GM18498 (cell line): ENCODE measurements around the gene CSGALNACT2.
"Not testable (repeated sequence)": the region's sequence is repeated elsewhere in the genome, so short reads cannot be mapped to it uniquely, and the experiment has no call there.

ENCODE experiments used
- ATAC-seq: cut with Tn5 transposase; IDR thresholded peaks from one replicate; pipeline ENCODE4 v1.9.1; 2021; ENCODE audit warnings: mild to moderate bottlenecking, moderate library complexity; ENCODE audit not compliant: unreplicated experiment

The CSGALNACT2 gene

GRCh38 chr10:43173120-43173519, 34.9 kb downstream of the CSGALNACT2 start:
- ATAC-seq, result no peak

DNA sequence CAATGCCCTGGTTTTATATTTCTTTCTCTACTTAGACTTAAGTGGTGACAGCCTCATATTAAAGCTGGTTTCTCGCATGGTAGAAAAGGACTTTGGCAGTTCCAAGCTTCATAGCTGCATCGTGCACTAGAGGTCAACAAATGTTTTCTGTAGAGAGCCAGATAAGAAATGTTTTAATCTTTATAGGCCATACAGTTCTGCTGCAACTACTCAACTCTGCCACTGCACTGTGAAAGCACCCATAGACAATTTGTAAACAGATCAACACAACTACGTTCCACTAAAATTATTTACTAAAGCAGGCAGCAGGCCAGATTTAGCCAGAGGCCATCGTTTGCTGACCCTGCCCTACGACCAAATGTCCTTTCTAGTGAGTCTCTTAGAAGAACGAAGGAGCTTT, 36.7 kb downstream of the CSGALNACT2 start:
- ATAC-seq, result no peak

DNA sequence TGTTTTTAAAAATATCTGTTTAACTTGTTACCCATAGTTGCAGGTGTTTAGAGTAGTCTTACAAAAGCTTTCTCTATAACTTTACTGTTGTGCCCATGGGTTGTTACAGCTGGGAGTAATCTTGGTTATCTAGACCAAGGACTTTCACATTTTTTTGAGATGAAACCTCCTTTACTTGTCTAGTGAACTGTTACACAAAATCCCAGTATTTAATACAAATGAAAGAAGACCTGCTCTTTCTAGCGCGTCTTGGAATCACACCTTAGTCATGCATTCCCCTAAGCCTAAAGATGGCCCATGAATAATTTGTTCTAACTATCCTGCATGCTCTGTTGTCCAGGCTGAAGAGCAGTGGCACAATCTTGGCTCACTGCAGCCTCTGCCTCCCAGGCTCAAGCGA, 38.0 kb downstream of the CSGALNACT2 start:
- ATAC-seq, result no peak

- ATAC-seq, result no peak
These were observed 39.4 kb downstream of the CSGALNACT2 start for GRCh38 chr10:43177595-43177994.

- ATAC-seq, result no peak
These were observed 42.9 kb downstream of the CSGALNACT2 start for GRCh38 chr10:43181146-43181545.

GRCh38 chr10:43183764-43184163, 45.5 kb downstream of the CSGALNACT2 start:
- not testable (repeated sequence) for ATAC-seq

- no peak for ATAC-seq
These were observed 47.9 kb downstream of the CSGALNACT2 start for GRCh38 chr10:43186150-43186549.

DNA sequence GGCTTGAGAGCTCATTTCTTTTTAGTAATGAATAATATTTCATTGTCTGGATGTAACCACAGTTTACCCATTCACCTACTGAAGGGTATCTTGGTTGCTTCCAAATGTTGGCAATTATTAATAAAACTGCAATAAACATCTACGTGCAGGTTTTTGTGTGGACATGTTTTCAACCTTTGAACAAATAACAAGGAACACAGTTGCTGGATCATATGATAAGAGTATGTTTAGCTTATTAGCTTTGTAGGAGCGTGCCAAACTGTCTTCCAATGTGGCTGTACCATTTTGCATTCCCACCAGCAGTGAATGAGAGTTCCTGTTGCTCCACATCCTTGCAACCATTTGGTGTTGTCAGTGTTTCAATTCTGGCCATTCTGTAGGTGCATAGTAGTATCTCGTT, 49.0 kb downstream of the CSGALNACT2 start:
- ATAC-seq, result no peak

DNA sequence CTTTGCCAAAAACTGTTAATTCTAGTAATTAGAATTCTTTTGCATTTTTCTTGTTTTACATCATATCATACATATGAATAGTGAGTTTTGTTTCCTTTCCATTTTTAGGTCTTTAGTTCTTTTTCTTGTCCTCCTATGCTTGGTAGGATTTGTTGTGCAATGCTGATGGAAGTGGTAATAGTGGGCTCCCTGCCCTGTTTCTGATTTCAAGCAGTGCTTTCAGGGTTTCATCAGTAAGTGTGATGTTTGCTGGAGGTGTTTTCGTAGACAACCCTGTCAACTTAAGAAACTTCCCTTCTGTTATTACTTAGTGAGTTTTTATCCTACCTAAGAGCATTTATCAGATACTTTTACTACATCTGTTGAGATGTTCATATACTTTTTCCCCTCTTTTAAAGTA, 50.5 kb downstream of the CSGALNACT2 start:
- no peak for ATAC-seq

GRCh38 chr10:43190289-43190688, 52.0 kb downstream of the CSGALNACT2 start:
- ATAC-seq, result no peak

GRCh38 chr10:43190775-43191174, 52.5 kb downstream of the CSGALNACT2 start:
- no peak for ATAC-seq

- no peak for ATAC-seq
These were observed 54.6 kb downstream of the CSGALNACT2 start for GRCh38 chr10:43192884-43193283.

DNA sequence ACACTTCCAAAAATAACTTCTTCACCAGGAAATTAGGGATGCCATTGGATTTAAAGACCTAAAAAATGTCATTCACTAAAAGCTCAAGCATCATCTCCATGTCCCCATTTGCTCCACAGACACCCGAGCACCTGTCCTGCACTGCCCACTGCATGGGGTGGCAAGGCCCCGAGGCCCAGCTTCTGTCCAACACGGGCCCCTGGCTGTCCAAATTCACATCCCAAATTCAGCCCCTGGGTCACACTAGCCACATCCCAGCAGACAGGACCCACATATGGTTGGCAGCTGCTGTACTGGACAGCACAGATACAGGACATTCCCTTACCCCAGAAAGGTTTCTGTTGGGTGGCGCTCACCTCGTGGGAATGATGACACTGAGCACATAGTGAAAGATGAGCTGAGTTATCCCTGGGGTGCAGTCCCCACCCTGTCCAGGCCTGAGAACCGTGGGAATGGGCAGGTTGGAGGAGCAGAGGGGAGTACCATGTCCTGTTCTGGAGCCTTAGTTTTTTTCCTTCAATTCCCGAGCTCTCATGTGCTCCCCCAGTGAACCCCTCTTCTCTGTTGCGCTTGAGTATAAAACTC, 55.3 kb downstream of the CSGALNACT2 start:
- no peak for ATAC-seq

- no peak for ATAC-seq
These were observed 56.0 kb downstream of the CSGALNACT2 start for GRCh38 chr10:43194266-43194665.

- no peak for ATAC-seq
These were observed 56.6 kb downstream of the CSGALNACT2 start for GRCh38 chr10:43194859-43195258.

DNA sequence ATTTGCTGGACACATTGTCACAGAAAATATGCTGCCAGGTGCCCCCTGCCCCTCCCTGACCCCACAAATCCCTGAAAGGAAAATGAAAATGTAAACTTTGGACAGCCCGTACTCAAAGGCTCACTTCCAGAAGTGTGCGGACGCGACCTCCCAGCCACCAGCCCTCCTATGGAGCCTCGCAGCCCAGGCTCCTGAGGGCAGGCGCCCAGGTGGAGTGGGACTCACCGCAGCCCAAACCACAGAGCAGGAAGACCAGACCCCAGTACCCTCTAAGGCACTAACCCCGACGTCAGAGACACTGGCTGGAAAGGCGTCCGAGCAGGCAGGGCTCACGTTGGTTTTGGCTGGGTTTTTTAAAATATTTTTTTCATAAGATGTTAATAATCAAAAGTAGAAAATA, 57.3 kb downstream of the CSGALNACT2 start:
- ATAC-seq, result no peak

DNA sequence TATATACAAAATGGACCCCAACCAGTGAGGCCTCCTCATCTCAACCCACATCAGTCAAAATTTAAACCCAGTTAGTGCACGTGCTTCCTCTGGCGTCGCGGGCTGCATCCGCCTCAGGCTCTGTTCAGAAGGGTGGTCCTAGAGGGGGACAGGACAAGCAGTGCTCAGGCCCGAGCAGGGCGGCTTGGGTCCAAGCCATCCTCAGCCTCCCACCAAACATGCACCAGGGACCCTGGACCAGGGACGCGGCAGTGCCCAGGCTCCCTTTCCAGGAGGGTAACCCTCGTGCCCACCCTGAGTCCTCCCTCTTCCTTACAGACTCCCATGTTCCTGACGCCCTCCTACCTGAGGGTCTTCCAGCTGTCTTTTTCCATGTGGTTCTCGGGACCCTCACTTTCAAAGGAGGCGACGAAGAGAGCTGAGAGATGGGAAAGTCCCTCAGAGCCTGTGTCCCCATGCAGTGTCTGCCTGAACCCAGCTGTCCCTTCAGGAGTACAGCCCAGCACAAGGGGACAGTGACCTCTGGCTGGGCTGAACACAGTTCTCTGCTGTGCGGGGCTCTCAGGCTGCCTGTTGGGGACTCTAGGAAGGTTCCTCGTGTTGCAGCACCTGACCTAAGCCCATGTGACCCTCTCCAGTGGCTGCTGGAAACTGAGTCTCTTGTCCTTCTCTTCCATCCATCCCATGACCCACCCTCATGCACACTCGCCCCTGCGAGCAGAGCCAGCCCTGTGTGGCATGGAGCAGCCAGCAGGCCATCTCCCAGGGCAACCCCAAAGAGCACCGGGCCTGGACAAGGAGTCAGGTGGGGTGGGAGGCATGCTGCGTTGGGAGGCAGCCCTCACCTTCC, 58.1 kb downstream of the CSGALNACT2 start:
- ATAC-seq, result no peak

- ATAC-seq, result no peak
These were observed 59.0 kb downstream of the CSGALNACT2 start for GRCh38 chr10:43196981-43197833.

DNA sequence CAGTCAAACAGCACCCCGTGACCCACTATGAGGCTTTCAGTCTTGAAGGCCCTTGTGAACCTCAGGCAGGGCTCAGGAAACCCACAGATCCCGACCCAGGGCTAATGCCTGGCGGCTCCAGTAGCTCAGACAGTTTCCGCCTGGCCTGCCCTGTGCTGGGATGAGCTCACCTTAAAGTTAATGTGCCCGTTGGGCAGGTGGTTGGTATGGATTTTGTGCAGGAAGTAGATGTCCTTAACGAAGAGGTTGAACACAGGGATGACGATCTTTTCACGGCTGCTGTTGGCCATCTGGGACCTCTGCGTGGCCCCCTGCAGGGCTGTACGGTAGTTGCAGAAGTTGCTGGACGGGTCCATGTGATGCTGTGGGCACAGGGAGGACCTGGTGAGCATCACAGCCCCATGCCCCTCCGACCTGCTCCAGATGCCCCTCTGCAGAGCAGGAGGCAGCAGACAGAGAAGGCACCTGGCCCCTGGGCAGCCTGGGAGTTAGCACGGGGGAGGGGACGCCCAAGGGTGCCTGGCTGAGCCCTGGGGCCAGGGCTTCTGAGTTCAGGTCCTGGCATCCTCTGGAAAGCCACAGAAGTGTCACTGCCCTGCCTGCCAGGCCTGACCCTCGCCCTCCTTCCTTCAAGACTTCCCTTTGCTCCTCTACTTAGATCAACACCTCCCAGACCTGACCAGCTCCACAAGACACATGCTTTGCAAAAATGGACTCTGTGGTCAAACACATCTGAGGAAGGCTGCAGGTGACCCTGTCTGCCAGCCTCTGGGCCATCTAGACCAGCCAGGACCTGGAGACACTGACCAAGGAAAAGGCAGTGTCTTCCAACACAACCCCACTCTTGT, 59.8 kb downstream of the CSGALNACT2 start:
- ATAC-seq, result no peak

GRCh38 chr10:43198682-43199005, 60.4 kb downstream of the CSGALNACT2 start:
- no peak for ATAC-seq
